ENCODE measurements around the gene TEX38.

Gene TEX38

DNA sequence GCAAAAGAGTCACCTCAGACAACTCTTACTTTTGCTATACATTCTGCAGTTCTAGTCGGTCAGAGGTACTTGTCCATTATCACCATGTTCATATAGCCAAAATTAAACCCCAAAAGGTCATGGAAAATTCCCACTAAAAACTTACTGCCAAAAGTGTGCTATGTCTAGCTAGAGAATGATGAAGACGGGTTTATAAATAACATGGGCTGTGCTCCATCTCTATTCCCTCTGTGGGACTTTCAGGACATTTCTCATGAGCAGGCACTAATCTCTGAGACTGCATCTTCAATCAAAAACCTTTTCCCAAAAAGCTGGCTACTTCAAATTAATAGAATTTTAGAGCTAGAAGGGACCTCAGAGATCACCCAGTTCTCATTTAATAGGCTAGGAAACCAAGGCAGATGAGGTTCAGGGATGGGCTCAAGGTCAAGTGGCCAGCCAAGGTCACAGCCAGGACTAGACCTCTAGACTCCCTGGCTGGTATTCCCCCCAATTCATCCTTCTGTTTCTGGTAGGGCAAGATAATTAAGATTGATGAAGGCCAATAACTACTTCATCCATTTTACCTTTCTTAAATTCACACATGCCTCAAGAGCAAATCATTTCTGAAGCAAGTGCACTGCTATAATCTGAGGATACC lies 34.1 kb upstream of the TEX38 start:
- no peak overlapping the region for H3K4me3 ChIP-seq (ENCODE audit: low read depth, low read length)
- TF ChIP-seq, protein P1, sequence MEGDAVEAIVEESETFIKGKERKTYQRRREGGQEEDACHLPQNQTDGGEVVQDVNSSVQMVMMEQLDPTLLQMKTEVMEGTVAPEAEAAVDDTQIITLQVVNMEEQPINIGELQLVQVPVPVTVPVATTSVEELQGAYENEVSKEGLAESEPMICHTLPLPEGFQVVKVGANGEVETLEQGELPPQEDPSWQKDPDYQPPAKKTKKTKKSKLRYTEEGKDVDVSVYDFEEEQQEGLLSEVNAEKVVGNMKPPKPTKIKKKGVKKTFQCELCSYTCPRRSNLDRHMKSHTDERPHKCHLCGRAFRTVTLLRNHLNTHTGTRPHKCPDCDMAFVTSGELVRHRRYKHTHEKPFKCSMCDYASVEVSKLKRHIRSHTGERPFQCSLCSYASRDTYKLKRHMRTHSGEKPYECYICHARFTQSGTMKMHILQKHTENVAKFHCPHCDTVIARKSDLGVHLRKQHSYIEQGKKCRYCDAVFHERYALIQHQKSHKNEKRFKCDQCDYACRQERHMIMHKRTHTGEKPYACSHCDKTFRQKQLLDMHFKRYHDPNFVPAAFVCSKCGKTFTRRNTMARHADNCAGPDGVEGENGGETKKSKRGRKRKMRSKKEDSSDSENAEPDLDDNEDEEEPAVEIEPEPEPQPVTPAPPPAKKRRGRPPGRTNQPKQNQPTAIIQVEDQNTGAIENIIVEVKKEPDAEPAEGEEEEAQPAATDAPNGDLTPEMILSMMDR (IDR thresholded peaks at IDR 0.05; ENCODE audit: borderline replicate concordance, insufficient read depth, low read depth, low read length) = no peak

DNA sequence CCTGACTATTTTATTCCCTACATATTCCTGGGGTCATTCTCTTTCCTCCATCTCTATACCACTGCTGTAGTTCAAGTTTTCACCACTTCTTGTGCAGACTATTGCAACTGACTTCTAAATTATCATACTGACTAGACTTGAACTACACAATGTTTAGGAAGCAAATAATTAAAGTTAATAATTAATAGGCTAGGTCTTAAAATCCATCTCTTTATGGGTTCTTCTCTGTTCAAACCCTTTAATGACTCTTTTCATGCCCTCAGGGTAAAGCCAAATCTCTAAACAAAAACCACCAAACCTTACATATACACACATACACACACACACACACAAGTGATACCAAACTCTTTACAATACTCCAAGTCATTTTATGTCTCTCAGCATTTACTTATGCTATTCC lies 32.7 kb upstream of the TEX38 start:
- TF ChIP-seq, protein P1 (IDR thresholded peaks at IDR 0.05; ENCODE audit: borderline replicate concordance, insufficient read depth, low read depth, low read length) = no peak
- no peak overlapping the region for H3K4me3 ChIP-seq (ENCODE audit: low read depth, low read length)

DNA sequence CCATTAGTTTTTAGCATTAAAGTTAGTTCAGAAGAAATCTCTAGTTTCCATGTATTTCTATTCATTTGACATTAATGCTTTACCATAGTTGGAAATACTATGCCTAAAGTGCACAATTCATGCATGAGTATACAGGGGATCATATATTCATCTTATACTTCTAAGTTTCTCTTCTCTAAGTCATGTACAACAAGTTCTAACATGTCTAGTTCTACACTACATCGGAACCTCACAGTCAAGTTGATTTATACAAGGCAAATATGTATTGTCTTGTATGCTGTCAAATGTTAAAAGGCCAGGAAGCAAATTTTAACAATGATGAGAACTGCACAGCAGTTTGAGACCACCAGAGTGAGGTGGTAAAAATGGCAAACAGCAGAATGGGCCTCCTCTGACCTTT lies 32.1 kb upstream of the TEX38 start:
- H3K4me3 ChIP-seq (ENCODE audit: low read depth, low read length) = no peak overlapping the region
- TF ChIP-seq, protein P1 (IDR thresholded peaks at IDR 0.05; ENCODE audit: borderline replicate concordance, insufficient read depth, low read depth, low read length) = no peak

DNA sequence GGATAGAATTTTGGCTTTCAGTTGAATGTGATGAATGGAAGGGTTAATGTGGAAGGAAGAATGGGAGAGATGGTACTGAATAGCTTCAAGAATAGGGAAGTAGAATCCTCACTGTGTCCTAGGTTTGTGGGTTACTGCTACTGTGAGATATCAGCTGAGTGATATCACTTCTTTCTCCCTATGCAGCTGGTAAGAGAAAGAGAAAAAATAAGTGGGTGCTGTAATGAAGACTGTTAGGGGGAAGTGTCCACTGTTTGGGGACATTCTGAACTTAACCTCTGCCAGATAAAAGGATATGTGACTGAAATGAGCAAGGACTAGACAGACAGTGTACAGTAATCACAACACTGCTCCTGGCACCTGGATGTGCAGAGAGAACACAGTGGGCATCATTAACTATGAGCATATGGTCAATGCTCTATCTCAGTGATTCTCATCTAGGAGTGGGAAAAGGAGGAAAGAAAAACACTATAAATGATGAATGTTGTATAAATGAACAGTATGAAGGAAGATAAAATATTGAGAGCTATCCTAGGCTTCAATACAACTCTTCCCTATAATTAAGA lies 29.5 kb upstream of the TEX38 start:
- TF ChIP-seq, protein P1 (IDR thresholded peaks at IDR 0.05; ENCODE audit: borderline replicate concordance, insufficient read depth, low read depth, low read length) = no peak
- H3K4me3 ChIP-seq (ENCODE audit: low read depth, low read length) = no peak overlapping the region

DNA sequence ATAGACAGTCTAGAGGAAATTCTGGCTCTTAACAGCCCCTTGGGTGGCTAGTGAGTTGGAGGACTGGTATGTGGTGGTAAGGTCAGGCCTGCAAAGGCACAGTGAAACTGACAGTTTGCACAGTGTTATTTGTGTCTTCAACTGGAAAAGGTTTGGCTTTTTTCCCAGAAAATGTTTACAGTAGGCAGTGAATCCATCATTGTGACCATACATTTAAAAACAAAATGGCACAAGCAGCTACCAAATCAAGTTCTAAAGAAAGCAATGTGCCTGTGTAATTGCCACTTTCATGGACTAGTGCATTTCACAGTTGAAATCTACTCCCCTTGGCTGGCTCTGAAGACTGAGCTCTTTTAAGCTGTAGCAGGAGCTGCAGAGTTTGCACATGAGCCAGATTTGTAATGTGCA lies 28.3 kb upstream of the TEX38 start:
- no peak overlapping the region for H3K4me3 ChIP-seq (ENCODE audit: low read depth, low read length)
- TF ChIP-seq, protein P1 (IDR thresholded peaks at IDR 0.05; ENCODE audit: borderline replicate concordance, insufficient read depth, low read depth, low read length) = no peak

DNA sequence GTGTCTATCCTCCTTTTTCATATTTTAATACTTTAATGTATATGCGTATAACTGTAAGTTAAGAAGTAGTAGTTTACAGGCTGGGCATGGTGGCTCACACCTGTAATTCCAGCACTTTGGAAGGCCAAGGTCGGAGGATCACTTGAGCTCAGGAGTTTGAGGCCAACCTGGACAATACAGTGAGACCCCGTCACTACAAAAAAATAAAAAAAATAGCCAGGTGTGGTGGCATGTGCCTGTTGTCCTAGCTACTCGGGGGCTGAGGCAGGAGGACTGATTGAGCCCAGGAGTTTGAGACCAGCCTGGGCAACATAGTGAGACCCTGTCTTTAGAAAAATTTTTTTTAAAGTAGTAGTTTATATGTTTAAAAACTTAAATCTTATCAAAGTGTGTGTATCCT lies 25.8 kb upstream of the TEX38 start:
- no peak overlapping the region for H3K4me3 ChIP-seq (ENCODE audit: low read depth, low read length)
- TF ChIP-seq, protein P1 (IDR thresholded peaks at IDR 0.05; ENCODE audit: borderline replicate concordance, insufficient read depth, low read depth, low read length) = no peak

DNA sequence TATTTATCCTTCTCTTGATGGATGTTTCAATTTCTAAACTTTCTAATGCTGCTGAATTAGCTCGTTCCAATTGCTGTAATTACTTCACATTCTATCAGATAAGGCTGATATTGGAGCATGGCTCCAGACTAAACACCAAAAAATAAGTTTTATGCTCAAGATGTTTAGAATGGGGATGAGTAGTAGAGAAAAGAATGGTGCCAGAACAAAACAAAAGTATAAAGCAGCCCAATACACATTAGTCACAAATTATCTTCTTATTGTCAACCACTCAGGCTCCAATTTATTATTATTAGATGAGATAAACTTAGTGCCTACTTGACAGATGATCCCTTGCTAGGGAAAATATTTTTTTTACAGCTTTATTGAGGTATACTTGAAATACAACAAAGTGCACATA lies 25.3 kb upstream of the TEX38 start:
- TF ChIP-seq, protein P1 (IDR thresholded peaks at IDR 0.05; ENCODE audit: borderline replicate concordance, insufficient read depth, low read depth, low read length) = no peak

More for the DNA sequence above, 25.3 kb upstream of the TEX38 start:
- no peak overlapping the region for H3K4me3 ChIP-seq (ENCODE audit: low read depth, low read length)

Data from GM12875 (cell line).